BJ (cell line): Measurements from ENCODE around the gene RRN3. TPM values are rescaled to one million over a fixed set of nuclear protein-coding genes. Genes with fewer than 3 reads are reported as not detected.

ENCODE experiments used
- CTCF ChIA-PET: fragments of 350-600 bp; formaldehyde crosslinking; extraction: SDS; loops from one replicate; lab custom pipeline; 2021; ENCODE audit warnings: antibody characterized with exemption, inconsistent platforms; lab: Yijun Ruan, JAX
- POLR2A ChIA-PET: fragments of 300-600 bp; sonication (Branson Sonifier 250); formaldehyde crosslinking; extraction: SDS; loops from one replicate; lab custom pipeline; 2021; ENCODE audit warnings: antibody characterized with exemption; lab: Charles Lee
- DNase-seq: peaks from one replicate; pipeline ENCODE4 v3.0.0-alpha.2; 2011; ENCODE audit warnings: low read depth
- H3K27me3 ChIP-seq: 2 replicates; pipeline ENCODE4 v1.6.0; 2011; ENCODE audit warnings: low read length; ENCODE audit not compliant: control insufficient read depth, insufficient read depth
- H3K36me3 ChIP-seq: 2 replicates; pipeline ENCODE4 v1.5.1; 2011; ENCODE audit warnings: low read length; ENCODE audit not compliant: control insufficient read depth, insufficient read depth
- H3K4me3 ChIP-seq: 2 replicates; pipeline ENCODE4 v1.5.1; 2011; ENCODE audit warnings: low read depth, mild to moderate bottlenecking, control low read depth, low read length
- polyA plus RNA-seq: library from polyadenylated mRNA; depleted of rRNA; stranded (reverse); fragments of >200 nt; gene quantifications from 2 replicates; pipeline ENCODE4 v1.2.3, GENCODE V29; 2011
- TF ChIP-seq, protein P1 (sequence below): IDR thresholded peaks from 2 replicates; pipeline ENCODE4 v1.5.1; 2011; ENCODE audit warnings: low read depth, mild to moderate bottlenecking, control low read depth, inconsistent platforms, low read length, moderate library complexity; ENCODE audit not compliant: insufficient read depth

The RRN3 gene
- polyA plus RNA-seq, 1 experiment, result 20.0 TPM

DNA sequence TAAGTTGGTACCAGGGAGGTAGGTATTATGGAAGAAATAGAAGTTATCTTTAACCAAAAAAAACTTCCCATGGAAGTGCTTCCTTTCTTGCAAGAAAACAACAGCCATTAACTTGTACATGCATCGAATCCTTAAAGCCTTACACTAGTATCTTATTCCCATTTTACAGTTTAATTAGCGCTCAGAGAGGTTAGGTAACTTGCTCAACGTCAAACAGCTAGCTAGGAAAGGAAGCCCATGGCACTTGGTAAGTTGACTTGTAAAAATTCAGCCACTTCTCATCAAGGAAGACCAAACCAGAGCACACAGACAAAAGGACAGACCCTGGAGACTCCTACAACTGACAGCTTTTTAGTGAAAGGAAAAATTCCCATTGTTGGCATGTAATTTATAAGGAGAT is 34.7 kb downstream of the RRN3 start:
- peaks cover 11% of the 10 kb centered on the region for H3K36me3 ChIP-seq
- TF ChIP-seq, protein P1, sequence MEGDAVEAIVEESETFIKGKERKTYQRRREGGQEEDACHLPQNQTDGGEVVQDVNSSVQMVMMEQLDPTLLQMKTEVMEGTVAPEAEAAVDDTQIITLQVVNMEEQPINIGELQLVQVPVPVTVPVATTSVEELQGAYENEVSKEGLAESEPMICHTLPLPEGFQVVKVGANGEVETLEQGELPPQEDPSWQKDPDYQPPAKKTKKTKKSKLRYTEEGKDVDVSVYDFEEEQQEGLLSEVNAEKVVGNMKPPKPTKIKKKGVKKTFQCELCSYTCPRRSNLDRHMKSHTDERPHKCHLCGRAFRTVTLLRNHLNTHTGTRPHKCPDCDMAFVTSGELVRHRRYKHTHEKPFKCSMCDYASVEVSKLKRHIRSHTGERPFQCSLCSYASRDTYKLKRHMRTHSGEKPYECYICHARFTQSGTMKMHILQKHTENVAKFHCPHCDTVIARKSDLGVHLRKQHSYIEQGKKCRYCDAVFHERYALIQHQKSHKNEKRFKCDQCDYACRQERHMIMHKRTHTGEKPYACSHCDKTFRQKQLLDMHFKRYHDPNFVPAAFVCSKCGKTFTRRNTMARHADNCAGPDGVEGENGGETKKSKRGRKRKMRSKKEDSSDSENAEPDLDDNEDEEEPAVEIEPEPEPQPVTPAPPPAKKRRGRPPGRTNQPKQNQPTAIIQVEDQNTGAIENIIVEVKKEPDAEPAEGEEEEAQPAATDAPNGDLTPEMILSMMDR, result no peak
- ChIA-PET POLR2A (no interaction called here), CTCF (no interaction called here)
- DNase-seq, result no peak
- no peak overlapping the region for H3K4me3 ChIP-seq
- no peaks in the 10 kb centered on the region for H3K27me3 ChIP-seq

DNA sequence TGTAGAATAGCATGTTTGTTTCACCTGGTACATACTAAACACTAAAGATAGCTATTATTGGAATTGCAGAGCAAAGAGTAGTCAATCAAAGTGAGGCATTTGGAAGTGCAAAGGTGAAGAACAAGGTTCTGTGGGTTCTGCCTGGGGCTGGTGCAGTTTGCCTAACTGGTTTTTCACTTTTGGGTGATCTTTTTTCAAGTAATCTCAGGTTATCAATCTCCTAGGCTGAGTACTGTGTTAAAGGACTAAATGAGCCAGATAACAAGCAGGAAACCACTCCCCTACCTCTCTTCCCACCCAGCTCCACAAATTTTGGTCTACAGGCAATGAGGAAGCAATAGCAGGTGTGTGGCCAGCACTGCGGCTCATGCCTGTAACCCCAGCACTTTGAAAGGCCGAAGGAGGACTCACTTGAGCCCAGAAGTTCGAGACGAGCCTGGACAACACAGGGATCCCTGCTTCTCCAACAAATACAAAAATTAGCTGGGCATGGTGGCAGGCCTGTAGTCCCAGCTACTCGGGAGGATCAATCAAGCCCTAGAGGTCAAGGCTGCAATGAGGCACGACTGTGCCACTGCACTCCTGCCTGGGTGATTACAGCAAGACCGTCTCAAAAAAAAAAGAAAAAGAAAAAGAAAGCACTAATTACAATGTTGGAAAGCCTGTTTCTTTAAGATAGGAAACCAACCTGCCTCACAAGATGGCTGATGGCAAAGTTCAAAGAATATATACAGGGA is 36.2 kb downstream of the RRN3 start:
- peaks cover 11% of the 10 kb centered on the region for H3K36me3 ChIP-seq
- no peak overlapping the region for H3K4me3 ChIP-seq
- TF ChIP-seq, protein P1, result no peak
- no peaks in the 10 kb centered on the region for H3K27me3 ChIP-seq
- no peak for DNase-seq
- ChIA-PET CTCF (interaction anchor here (0.8 to 1.5 kb wide), 3 partner anchors 14 to 18 kb away, joined by 3 to 7 read pairs (median 4); no protein-coding TSS in a partner anchor), POLR2A (no interaction called here)

DNA sequence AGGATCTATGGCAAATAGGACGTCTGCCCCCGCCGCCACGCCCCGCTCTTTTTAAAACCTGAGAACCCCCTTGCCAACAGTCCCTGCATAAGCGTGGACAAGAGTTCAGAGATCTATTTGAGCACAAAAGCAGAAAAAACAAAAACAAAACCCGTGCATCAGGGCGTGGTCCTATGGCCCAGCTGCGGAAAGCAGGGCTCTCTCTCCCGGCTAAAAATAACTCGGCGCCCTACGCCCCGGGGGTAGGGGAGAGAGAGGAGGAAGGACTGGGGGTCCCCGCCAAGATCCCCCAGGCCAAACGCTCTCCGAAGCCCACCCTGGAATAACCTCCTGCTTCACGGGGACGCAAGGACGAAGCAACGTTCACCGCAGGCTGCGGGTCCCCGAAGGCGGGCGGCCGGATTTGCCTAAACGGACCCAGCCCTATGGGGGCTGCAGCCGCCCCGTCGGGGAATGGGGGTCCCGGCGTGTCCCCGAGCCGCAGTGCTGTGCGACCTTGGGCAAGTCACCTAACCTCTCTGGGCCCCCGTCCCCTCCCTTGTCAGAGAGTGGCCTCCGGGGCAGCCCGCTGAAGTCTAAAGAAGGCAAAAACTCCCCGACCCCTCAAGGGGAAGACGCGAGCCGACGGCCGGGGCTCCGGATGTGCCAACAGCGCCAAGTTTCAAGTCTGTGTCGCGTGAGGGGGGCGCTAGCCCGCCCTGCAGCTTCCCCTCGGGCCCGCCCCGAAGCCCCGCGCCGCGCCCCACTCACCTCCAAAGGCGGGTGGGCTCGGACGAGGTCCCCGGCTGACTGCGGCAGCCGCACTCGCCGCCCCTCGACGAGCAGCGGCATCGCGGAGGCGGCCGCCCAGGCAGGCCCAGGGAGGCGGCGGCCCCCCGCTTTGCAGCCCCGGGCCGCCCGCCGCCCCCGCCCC is 38.7 kb downstream of the RRN3 start:
- CTCF ChIA-PET, result no interaction called here
- no peak for DNase-seq
- POLR2A ChIA-PET, result no interaction called here
- TF ChIP-seq, protein P1, result peak; percentile 35
- H3K36me3 ChIP-seq, result peaks cover 2% of the 10 kb centered on the region
- no peaks in the 10 kb centered on the region for H3K27me3 ChIP-seq
- peak overlapping the region; percentile 95 for H3K4me3 ChIP-seq

DNA sequence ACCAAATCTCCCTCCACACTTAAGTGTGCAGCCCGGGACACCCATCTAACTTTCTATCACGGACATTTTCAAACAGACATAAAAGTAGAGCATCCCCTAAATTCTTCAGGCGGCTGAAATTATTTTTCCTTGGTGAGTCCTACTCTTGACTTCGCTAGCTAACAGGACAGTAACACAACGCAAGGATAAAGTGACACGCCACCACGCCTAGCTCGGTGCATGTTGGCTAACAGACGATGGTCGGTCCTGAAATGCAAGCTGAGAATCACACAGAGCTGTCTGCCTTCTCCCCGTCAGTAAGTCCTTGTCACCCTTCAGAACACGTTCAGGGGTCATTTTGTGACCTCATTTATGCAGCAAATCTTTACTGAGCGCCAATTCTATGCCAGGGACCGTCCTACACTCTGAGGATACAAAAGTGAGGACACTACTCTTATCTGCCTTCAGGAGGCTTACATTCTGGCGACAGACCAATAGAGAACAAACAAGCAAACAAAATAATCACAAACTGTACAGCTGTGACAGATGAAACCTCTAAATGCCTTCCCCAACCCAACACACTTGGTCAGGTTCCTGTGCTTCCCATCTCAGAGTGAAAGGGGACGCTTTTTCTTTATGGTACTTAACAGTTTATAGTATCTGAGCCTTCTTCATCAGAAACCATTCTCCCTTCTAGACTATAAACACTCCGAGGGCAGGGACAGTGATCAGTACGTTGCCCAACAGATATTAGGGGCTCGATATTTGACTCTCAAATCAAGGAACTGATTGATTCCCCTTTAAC is 39.5 kb downstream of the RRN3 start:
- POLR2A ChIA-PET, result no interaction called here
- DNase-seq, result no peak
- Histone ChIP-seq H3K27me3 (no peaks in the 10 kb centered on the region), H3K4me3 (peak overlapping the region; percentile 95), H3K36me3 (peaks cover 2% of the 10 kb centered on the region)
- CTCF ChIA-PET, result interaction anchor here (2.4 kb wide), 1 partner anchor 15 kb away, joined by 7 read pairs; no protein-coding TSS in a partner anchor
- TF ChIP-seq, protein P1, result no peak
